Heart left ventricle (tissue), 13 donors: Measurements from ENCODE around the gene VSIG10L2.

Experiments used
- CTCF ChIP-seq, 12 donors: fragments of 200-600 bp; sonication (generic) in 4 of 12; IDR thresholded peaks; one replicate each; pipeline versions ENCODE4 v1.5.0 to v1.8.0; 2018 to 2022; ENCODE audit warnings: antibody characterized with exemption in 12 of 12, mild to moderate bottlenecking in 5 of 12
- POLR2A ChIP-seq, 2 donors: fragments of 450-650 bp; IDR thresholded peaks; one replicate each; pipeline ENCODE4 v1.6.1; 2017; ENCODE audit warnings: antibody characterized with exemption in 2 of 2, mild to moderate bottlenecking in 2 of 2, moderate library complexity in 2 of 2
- donor health status: ischemic (EF 13 %, LVEDD 7.1; RV severe dilation, severe dysfunction).
- donor health status: DM: no; HTN: yes; CAD: no.
- donor health status: DM: no; HTN: no; CAD: no.
- donor health status: ischemic (EF 25% LVEDD 6.9; RV normal size, moderate dysfunction).
- donor health status: ischemic (EF 25% LVEDD 5.7; RV mildly dilated, moderate dysfunction).
- donor health status: ischemic (EF 35%, LVEDD 5.7; RV mildly dilated, moderate dysfunction).
- donor health status: nonischemic (EF 11% LVEDD 7.7; RV severe dilation, severe dysfunction).
- donor health status: DM: yes; HTN: yes; CAD: no.
- donor health status: PGD.
- donor health status: ischemic (EF 29% LVEDD 5.4; RV normal size, mild dysfunction).
- donor health status: nonischemic (EF 23%, LVEDD 6.1; RV moderate dilation, normal function).

- TF ChIP-seq CTCF (IDR thresholded peaks at IDR 0.05), result no peak
- no peak for TF ChIP-seq POLR2A (IDR thresholded peaks at IDR 0.05)
Observed at GRCh38 chr11:125960771-125961170, 14.9 kb downstream of the VSIG10L2 start.
